GM19043 (cell line): ENCODE data around the gene BMP10.

Experiments used
- ATAC-seq: cut with Tn5 transposase; IDR thresholded peaks from one replicate; pipeline ENCODE4 v1.9.1; 2021; ENCODE audit warnings: low read depth; ENCODE audit not compliant: unreplicated experiment

The BMP10 gene

DNA sequence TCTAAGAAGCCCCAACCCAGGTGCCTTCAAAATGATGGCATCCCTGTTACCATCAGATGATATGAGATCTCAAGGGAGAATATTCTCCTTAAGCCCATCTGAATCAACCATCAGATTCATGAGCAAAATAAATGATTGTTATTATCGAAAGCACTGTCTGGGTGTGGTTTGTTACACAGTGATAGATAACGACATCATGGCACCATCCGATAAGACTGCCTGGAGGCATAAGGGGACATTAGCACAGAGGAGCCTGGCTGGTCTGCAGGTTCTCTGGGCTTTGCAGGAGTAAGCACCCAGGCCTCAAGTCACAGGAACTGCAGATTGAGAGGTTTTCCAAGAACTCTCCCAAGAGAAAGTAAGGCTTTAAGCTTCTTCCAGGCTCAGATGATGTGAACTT is 15.6 kb downstream of the BMP10 start:
- no peak for ATAC-seq

DNA sequence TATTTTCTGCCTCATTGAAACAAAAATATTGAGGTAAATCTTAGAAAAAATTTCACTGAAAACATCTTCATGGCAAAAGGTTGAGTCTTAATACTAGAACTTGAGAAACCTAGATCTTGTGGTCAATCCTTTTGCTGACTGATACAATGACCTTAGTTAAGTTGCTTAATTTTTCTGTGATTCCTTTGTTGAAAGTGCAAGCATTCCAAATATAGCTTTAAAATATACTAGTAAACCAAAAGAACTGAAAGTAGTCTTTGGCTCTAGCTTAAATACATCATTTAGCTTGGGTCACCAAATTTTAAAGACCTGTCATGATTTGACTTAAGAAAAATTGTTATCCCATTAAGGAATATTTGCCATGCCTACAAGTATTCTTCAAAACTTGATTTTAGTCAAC is 16.7 kb downstream of the BMP10 start:
- no peak for ATAC-seq

DNA sequence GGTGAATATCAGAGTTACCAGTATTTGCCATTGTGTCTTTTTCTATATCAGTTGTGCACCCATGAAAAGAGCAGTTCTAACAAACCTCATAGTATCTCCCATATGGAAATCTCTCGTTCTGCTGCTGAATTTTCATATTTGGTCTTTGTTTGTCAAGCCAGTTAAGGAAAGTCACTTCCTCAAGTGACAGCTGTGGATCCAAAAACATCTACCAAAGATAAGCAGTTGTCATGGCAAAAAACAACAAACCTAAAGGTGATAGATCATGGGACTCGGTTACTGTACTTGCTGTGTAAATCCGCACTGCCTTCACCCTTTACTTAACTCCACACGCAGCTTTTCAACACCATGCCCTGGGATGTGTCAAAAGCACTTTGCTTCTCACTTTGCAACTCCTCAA is 17.3 kb downstream of the BMP10 start:
- ATAC-seq, result no peak

DNA sequence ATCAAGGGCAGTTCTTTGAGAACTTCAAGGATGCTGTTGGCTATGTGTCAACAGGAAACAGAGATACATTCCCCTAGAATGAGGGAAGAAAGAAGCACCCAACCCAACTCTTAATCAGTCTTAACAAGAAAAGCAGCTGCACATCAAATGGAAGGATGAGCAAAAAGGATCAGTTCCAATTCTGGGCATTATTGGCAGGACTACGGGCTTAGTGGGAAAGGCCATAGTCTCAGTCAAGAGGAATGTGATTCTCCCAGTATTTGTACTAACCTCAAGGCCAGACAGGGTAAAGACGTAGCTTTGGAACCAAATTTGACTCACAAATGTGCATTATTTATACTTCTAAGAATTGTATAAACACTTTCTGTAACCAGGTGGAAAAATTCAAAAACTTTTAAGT is 18.2 kb downstream of the BMP10 start:
- ATAC-seq, result no peak

DNA sequence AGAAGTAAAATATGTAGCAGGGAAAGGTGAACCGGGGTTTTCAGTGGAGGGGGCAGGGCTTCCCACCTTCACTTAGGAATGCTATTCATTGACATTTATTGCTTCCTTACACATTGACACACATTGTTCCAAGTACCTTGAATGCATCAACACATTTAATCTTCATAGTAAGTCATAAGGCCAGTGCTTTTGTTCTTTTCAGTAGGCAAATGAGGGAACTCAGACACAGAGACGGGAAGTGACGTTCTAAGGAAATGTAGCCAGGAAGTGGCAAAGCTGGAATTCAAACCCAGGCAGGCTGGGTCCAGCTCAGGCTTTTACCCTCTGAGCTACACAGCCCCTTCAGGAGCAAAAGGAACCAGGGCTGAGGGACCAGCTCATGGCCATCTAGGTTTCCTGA is 20.7 kb downstream of the BMP10 start:
- ATAC-seq, result no peak

DNA sequence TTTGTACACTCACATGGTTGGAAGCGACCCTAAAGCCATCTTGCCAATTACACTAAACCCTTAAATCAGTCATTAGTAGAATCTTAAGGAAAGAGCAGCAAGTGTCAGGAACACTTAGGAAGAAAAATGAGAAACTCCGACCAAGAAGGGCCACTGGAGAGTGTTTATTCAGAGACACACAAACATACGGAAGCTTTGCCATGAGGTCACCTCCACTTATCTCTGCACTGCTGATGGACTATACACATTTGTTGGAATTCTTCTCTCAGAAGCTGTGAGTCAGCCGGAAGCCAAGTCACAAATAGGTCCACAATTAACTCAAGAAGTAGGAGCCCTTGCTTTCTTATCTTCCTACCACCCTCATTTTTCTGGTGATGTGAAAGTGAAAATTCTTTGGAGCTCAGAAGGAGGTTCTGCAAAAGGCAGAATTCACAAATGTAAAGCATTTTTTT is 21.6 kb downstream of the BMP10 start:
- no peak for ATAC-seq

DNA sequence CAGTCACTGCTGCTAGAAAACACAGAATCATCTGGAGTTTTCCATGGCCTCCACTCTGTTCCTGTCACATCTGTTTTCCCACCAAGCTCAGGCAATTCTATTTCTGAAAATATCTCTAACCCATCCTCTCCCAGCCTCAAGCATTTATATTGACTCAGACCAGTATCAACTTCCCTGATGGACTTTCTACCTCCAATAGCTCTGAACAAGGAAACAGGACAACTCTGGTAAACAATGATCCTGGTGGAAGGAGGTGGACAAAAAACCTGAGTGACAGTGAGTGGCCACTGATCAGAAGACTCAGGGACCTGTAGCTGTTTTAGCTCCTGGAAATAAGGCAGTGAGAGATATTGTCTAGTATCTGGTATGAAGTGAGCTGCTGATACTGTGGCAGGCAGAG is 23.4 kb downstream of the BMP10 start:
- no peak for ATAC-seq

DNA sequence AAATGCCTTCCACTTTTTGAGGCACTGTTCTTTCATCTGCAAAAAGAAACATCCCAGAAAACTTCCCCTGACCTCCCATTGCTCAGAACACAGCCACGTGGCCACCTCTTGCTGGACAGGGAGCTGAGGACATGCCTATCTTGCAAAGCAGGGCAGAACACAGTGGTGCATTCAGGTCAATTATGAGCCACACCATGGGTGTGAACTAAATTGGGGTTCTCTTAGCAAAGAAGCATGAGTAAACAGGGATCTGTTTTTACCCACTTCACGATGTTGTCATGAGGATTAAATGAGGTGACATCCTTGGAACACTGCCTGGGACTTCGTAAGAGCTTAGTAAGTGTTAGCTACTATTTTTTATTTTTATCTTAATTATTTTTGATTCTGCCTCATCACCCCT is 25.1 kb downstream of the BMP10 start:
- no peak for ATAC-seq

DNA sequence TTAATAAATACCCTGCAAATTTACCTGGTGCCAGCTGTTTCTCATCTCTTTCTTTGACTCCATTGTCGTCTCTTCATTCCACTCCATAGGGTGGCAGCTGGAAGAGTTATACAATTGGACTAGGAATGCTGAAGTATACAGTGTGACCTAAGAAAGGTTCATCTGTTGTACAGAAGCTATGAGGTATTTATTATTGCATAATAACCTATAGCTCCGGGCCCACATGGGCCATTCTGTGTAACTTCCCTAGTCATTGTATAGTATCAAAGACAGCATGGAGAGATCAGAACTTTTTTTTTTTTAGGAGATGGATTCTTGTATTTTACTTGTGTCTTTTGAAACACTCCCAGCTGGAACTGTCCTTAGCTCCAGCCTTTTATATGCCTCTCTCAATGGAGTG is 26.2 kb downstream of the BMP10 start:
- ATAC-seq, result no peak

DNA sequence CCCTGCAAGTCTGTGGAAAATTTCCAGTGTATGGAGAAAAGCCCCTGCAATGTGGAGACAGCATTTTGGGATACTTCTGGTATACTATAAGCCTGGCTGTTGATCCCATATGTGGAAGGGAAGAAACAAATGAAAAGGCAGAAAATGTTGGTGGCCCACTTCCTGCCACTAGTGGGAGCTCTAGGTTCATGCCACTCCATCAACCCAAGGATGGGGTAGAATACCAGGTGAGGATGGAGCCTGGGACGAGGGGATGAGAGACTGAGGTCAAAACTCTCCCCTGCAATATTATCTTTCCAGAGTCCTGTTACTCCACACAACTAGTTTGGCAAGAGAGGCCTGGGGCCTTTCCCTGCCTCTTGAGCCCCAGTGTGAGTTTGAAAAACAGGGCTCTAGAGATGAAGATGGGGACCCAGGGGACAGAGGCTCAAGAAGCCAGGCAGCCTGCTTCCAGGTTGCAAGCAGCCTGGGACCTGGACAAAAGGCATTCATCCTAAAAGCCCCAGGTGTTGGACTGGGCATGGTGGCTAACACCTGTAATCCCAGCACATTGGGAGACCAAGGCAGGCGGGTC is 31.9 kb downstream of the BMP10 start:
- no peak for ATAC-seq

DNA sequence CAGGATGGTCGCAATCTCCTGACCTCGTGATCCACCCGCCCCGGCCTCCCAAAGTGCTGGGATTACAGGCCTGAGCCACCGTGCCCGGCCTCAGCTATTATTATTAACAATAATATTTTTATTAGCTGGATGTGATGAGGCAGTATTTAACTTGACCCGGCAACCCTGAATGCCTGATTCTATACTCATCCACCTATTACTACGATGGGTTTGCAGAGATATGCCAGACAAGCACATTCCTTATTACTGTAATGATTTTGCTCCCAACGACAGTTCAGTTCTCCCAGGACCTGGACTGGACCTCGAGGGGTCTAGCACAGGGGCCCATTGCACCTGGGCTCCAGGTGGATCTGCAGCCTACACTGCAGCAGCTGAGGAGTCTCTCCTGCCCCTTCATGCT is 32.6 kb downstream of the BMP10 start:
- no peak for ATAC-seq

DNA sequence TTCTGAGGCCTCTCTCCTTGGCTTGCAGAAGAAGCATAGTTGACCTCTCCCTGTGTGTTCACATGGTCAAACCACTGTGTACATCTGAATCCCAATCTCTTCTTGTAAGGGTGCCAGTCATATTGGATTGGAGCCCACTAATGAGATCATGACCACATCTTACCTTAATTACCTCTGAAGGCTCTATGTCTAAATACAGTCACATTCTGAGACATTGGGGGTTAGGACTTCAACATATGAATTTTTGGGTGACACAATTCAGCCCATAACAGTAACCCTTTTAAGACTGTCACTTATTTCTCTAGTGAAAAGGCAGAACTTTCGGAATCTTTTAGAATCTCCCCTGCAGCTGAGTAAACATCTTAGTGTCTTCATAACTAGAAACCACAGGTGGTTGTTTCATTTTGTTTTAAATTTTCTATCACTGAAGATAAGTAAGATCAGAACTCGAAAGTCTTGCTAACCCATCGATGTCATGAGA is 33.3 kb downstream of the BMP10 start:
- peak; percentile 45 for ATAC-seq

DNA sequence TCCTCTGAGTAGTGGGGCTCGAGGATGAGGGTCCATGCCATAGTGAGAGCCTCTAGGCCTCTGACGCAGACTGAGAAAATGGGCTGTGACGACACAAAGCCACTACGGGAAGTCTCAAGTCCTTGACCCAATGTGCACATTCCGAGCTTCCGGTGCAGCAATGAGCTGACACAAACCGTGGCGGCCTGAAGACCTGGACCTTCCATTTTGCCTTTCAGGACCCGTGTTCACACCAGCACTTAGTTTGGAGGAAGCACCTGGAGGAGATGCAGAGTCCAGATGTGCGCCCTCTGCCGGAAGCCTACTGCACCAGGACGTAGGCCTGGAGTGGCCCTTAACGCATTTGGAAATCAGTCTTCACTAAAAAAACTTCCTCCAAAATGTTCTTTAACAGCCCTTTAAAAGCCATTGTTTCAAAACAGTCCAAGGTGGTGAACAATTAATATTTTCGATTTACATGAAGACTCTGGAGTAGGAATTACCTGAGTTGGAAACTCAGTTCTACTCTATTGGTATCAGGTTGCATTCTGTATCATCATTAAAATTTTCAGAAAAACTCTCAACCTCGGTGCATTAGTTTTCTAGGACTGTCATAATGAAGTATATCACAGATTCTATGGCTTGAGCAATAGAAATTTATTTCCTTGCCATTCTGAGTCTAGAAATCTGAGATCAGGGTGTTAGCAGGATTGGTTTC is 33.9 kb downstream of the BMP10 start:
- no peak for ATAC-seq

DNA sequence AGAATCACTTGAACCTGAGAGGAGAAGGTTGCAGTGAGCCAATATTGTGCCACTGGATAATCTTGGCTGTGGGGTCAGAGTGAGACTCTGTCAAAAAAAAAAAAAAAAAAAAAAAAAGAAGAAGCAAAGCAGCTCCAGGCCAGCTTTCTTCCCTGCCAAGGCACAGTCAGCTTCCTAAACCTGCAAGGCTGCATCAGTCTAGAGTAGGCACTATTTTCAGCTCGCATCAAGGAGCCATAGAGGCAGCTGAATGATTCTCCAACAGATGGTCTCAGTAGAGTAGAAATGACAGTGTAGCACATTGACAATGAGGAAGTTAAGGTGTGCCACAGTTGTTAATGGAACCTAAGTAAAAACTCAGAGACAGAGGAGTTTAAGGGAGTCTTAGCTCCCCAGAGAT is 35.6 kb downstream of the BMP10 start:
- no peak for ATAC-seq

DNA sequence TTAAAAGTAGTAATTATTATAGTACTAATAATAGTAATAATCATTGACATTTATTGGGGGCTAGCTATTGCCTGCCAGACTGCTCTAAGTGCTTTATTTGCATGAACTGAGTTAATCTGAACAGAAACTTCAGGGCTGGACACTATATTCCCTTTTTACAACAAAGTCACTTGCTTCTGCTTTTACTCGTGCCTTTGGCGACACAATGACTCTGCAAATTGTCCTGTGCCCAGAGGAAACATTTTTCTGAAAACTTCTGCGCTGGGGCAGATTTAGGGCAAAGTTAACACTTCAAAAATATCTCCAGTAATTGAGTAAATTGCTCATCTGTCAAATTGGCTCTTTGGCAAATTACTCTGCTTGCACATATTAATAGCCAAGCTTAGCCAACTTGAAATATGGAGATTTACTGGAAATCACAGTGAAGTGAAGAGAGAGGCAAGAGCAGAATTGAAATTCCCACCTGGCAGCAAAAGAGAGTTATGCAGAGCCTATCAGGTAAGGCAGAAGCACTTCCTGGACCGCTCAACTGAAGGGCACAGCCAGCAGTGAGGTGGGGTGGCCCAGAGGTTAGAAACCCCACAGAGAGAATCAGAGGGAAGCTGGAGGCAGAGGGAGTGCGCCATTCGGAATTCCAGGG is 36.3 kb downstream of the BMP10 start:
- no peak for ATAC-seq

DNA sequence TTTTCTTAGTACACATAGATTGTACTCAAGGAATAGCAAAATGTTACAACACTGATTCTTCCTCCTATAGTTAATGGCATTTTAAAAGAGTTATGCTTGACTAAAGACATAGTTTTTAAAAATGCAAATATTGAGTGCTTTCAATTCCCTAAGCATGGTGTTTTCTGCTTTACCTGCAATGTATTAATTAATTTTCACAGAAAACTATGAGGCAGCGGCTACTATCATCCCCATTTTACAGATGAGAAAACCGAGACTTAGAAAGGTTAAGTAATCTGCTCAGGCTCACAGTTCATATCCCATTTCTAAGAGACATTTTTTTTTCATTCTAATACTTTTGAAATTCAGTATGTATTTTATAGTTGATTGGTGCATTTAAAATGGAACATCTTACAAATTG is 38.0 kb downstream of the BMP10 start:
- ATAC-seq, result no peak

DNA sequence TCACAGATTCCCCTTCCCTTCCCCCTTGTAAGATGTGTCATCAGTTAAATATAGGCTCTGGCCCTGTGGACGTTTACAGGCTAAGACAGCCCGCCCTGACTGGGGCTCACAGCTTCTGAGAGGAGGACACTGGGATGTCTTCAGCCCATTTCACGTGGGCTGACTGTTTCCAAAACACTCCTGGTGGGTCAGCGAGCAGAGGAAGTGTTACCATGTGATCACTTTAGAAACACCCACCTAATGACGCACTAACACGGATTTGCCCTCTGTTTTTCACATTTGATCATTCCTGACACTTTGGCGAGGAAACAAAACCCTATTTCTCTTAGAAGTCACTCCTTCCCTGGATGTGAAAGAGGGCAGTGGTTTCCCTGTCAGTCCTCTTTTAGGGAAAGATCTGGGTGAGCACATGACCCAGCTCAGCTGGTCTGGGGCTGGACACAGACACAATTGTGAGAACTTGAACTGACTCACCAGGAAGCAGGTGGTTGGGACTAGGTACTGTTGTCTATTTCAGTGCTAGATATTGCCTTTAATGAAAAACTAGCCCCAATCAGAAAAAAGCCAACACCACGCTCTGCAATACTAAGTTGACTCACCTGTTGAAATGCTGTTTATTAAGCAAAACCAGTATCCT is 38.8 kb downstream of the BMP10 start:
- peak; percentile 56 for ATAC-seq

DNA sequence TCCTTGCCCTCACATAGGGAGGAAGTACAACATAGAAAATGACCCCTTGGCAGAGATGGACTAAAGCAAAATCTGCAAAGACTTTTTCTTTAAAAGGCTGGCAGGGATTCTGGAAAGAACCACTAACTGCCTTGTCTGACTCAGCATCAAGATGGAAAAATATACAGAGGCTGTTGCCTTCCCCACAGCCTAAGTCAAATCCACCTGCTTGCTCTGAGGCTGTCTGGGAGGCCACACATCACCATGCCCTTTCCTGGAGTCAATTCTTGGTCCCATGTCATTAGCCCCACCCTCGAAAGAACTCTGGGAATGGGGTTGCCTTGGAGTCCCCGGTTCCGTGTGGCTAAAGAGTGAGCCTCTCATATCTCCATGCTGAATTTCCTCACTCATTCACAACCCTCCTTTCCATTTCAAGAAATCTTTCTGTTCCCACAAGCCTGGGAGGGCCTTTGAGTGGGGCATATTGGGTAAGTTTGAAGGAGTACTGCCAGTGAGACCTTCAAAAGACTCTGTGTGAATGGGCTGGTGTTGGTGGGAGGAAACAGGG is 39.4 kb downstream of the BMP10 start:
- ATAC-seq, result no peak

DNA sequence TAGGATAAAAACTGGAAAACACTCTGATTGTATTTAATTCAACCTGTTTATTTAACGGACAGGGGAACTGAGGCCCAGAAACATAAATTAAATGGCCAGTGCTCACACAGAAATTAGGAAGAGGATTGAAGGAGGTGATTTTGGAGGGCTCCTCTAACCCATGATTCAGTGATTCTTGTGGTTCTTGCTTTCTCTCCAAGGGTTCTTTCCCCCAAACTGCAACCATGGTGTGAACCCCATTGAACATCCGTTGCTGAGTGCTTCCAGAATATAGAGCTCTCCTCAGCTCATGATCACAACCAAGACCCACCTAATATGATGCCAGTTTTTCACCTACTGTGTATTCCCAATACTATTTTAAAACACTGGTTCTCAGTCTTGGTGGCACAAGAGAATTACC is 41.4 kb downstream of the BMP10 start:
- no peak for ATAC-seq

DNA sequence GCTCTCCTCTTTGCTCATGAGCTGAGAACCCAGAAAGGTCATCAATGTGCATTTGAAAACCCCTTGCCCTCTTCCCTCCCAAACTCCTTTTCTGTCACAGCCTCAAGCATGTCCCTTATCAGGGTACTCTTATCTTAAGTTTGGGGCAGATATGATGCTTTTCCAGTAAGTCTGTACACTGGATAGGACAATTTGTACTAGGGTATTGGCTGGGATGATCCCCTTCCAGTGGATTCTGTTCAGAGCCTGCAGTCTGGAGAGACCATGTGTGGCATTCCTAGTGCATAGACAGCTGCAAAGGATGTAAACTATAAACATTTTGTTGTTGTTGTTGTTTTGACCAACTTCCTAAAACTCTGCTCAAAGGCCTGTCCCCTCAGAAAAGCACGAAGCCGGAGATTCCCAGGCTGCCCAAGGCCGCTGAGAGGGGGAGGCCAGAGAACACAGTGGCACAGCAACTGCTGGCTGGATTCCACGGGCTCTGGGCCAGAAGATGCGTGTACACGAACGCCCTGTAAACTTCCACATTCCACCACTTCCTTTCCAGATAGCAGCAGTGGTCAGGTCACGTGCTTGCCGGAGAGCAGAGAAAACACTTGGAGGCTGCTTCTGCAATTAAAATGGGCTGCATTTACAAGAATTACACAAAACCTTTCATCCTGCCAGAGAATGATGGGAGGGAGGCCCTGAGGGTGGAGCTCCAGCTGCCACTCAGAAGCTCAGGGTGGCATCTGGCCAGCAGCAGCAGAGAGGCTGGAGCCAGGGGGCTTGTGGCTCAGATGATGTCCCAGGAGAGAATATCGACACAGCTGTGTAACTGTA is 42.1 kb downstream of the BMP10 start:
- ATAC-seq, result no peak
